ENCODE data around the gene CLDN10. TPM values are rescaled to one million over a fixed set of nuclear protein-coding genes. Genes with fewer than 3 reads are reported as not detected.

Gene CLDN10, protein sequence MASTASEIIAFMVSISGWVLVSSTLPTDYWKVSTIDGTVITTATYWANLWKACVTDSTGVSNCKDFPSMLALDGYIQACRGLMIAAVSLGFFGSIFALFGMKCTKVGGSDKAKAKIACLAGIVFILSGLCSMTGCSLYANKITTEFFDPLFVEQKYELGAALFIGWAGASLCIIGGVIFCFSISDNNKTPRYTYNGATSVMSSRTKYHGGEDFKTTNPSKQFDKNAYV
- 0.18 to 0.20 TPM in 2 of 5 replicates, not detected in the others for total RNA-seq (2022; extraction: Qiagen RNA extraction; ENCODE audit: low read depth)

GRCh38 chr13:95552539-95553441, at the start of gene CLDN10:
Gene CLDN10 (plus strand): TSS chr13:95552720. CDS start chr13:95552754, 34 bp downstream.

Other genes with a start within 250 kb of the CLDN10 start
- 9.0 to 18.8 TPM (median 14.1 TPM) in 5 replicates for gene DZIP1, start 92.0 kb downstream of the CLDN10 start, total RNA-seq (2022; extraction: Qiagen RNA extraction; ENCODE audit: low read depth)
- gene DNAJC3, start 124.4 kb downstream of the CLDN10 start, total RNA-seq (2022; extraction: Qiagen RNA extraction; ENCODE audit: low read depth): 8.3 to 14.3 TPM (median 11.4 TPM) in 5 replicates

Data from A549 treated with ZK216348 at 1 μM for 4 hours (cell line).